ENCODE results near the gene BTBD16. TPM values are rescaled to one million over a fixed set of nuclear protein-coding genes. Genes with fewer than 3 reads are reported as not detected.

Gene BTBD16
- total and polyA plus RNA-seq, 2 donors (not counting 3 experiments of a cell fraction or from before 2014, with no cell fraction given): 0.04 TPM; not detected in 1

- ChIA-PET CTCF (interaction anchor here (1.0 to 1.7 kb wide), 7 partner anchors 8 to 178 kb away, joined by 3 to 10 read pairs (median 4); no protein-coding TSS in a partner anchor), POLR2A (no interaction called here)
- intact Hi-C loops (cut with micrococcal nuclease): no loop called here
- FAIRE-seq (no peak), DNase-seq (ENCODE audit: low read depth, low spot score) (no peak)
- Histone ChIP-seq H3K4me3 (replicated peaks in 1 of 3; ENCODE audit: insufficient read depth in 1 of 3, low read depth in 1 of 3, low read length in 3 of 3) (no peak overlapping the region), H2AFZ (ENCODE audit: low read depth, low read length) (no peak overlapping the region), H3K36me3 (ENCODE audit: control insufficient read depth in 2 of 2, extremely low read depth in 1 of 2, insufficient read depth in 2 of 2, low read length in 2 of 2) (no peaks in the 10 kb centered on the region), H3K79me2 (ENCODE audit: control insufficient read depth, insufficient read depth, low read length) (peaks cover 81% of the 10 kb centered on the region), H3K9ac (replicated peaks; ENCODE audit: extremely low read depth, insufficient read depth, low read length) (no peak overlapping the region), H3K9me1 (replicated peaks; ENCODE audit: control insufficient read depth, extremely low read depth, insufficient read depth, low read length) (no peaks in the 10 kb centered on the region), H4K20me1 (replicated peaks; ENCODE audit: control insufficient read depth, extremely low read depth, insufficient read depth, low read length) (peaks cover 11% of the 10 kb centered on the region), H3K9me3 (replicated peaks; ENCODE audit: control insufficient read depth, insufficient read depth, low read length) (no peaks in the 10 kb centered on the region), H3K27ac (ENCODE audit: insufficient read depth, low read depth, low read length) (no peak overlapping the region), H3K27me3 (ENCODE audit: control insufficient read depth in 2 of 2, insufficient read depth in 2 of 2, low read length in 2 of 2) (no peaks in the 10 kb centered on the region), H3K4me2 (ENCODE audit: insufficient read depth, low read length) (no peak overlapping the region), H3K4me1 (ENCODE audit: control insufficient read depth, extremely low read depth, insufficient read depth, low read length) (no peaks in the 10 kb centered on the region)
- dilution Hi-C loops (cut with MboI; ENCODE audit: extremely low pct_ligation_motif_present, low sequenced_read_pairs): no loop called here
- BruUV-seq (replicated peaks): no TSS peak
- TF ChIP-seq GATA2 (IDR thresholded peaks at IDR 0.05; ENCODE audit: insufficient read depth, insufficient read length, low read depth, low read length) (no peak), MAX (IDR thresholded peaks at IDR 0.05; ENCODE audit: insufficient read depth, insufficient read length) (no peak)
These were observed 116.5 kb downstream of the BTBD16 start for GRCh38 chr10:122387572-122387971.

Small RNAs within 50 kb of the gene (small RNA-seq; reads per million reads assigned to genes)
- gene RNU6-728P (ENCODE audit: insufficient read depth, insufficient read length, low read depth, low replicate concordance): not detected

Other genes starting within 250 kb of the BTBD16 start
- gene PLEKHA1, start 103.4 kb downstream of the BTBD16 start, total RNA-seq: 58.0 and 58.8 TPM in 2 replicates
- 19.3 and 21.6 TPM in 2 replicates for gene PLEKHA1, start 103.4 kb downstream of the BTBD16 start, polyA plus RNA-seq
- not detected in 2 replicates for gene ARMS2, start 183.4 kb downstream of the BTBD16 start, total RNA-seq
- not detected in 2 replicates for gene ARMS2, start 183.4 kb downstream of the BTBD16 start, polyA plus RNA-seq
- gene HTRA1, start 190.3 kb downstream of the BTBD16 start, total RNA-seq: 192 and 255 TPM in 2 replicates
- gene HTRA1, start 190.3 kb downstream of the BTBD16 start, polyA plus RNA-seq: 270 and 309 TPM in 2 replicates